ENCODE results near the gene RELN.

Gene RELN

DNA sequence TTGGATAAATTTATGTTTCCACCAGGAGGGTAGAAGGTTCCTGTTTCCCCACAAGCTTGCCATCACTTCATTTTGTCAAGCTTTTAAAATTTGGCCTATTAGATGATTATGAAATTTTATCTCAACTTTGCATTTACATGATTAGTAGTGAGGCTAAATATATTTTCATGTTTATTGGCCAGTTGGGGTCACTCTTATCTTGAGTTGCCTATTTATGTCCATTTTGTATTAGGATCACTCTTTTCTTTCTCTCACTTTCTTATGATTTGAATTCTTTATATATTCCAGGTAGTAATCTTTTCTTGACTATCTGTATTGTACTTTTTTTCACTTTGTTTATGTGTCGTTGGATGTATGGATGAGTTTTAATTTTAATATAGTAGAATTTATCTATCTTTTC, 324.9 kb downstream of the RELN start:
- H3K4me1 ChIP-seq (ENCODE audit: insufficient read depth, low read length, severe bottlenecking), result no peaks in the 10 kb centered on the region
- H3K4me3 ChIP-seq (ENCODE audit: low read depth, low read length, poor library complexity, severe bottlenecking), result no peak overlapping the region
- no peaks in the 10 kb centered on the region for H4K20me1 ChIP-seq (ENCODE audit: insufficient read depth, low read length)
- no peak overlapping the region for H3K27ac ChIP-seq (ENCODE audit: low read depth, low read length, poor library complexity, severe bottlenecking)
- TF ChIP-seq, protein P1, sequence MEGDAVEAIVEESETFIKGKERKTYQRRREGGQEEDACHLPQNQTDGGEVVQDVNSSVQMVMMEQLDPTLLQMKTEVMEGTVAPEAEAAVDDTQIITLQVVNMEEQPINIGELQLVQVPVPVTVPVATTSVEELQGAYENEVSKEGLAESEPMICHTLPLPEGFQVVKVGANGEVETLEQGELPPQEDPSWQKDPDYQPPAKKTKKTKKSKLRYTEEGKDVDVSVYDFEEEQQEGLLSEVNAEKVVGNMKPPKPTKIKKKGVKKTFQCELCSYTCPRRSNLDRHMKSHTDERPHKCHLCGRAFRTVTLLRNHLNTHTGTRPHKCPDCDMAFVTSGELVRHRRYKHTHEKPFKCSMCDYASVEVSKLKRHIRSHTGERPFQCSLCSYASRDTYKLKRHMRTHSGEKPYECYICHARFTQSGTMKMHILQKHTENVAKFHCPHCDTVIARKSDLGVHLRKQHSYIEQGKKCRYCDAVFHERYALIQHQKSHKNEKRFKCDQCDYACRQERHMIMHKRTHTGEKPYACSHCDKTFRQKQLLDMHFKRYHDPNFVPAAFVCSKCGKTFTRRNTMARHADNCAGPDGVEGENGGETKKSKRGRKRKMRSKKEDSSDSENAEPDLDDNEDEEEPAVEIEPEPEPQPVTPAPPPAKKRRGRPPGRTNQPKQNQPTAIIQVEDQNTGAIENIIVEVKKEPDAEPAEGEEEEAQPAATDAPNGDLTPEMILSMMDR (IDR thresholded peaks at IDR 0.05; ENCODE audit: low read length), result no peak
- no peak for TF ChIP-seq EZH2 (IDR thresholded peaks at IDR 0.05; ENCODE audit: borderline replicate concordance, low read length)
- H3F3A ChIP-seq (ENCODE audit: insufficient read depth, low read length), result no peaks in the 10 kb centered on the region
- no peak overlapping the region for H3K4me2 ChIP-seq (ENCODE audit: low read length)
- H3K36me3 ChIP-seq (ENCODE audit: insufficient read depth, low read length), result no peaks in the 10 kb centered on the region
- H3K79me2 ChIP-seq (ENCODE audit: insufficient read depth, low read length), result no peaks in the 10 kb centered on the region
- H3K27me3 ChIP-seq (ENCODE audit: insufficient read depth, low read length), result no peaks in the 10 kb centered on the region
- H3K9me3 ChIP-seq (ENCODE audit: low read length), result no peaks in the 10 kb centered on the region
- no peaks in the 10 kb centered on the region for H3K9me2 ChIP-seq (ENCODE audit: low read depth, low read length)
- no peak overlapping the region for H2AFZ ChIP-seq (ENCODE audit: low read length)
- no peak overlapping the region for H3K9ac ChIP-seq (ENCODE audit: low read length)

DNA sequence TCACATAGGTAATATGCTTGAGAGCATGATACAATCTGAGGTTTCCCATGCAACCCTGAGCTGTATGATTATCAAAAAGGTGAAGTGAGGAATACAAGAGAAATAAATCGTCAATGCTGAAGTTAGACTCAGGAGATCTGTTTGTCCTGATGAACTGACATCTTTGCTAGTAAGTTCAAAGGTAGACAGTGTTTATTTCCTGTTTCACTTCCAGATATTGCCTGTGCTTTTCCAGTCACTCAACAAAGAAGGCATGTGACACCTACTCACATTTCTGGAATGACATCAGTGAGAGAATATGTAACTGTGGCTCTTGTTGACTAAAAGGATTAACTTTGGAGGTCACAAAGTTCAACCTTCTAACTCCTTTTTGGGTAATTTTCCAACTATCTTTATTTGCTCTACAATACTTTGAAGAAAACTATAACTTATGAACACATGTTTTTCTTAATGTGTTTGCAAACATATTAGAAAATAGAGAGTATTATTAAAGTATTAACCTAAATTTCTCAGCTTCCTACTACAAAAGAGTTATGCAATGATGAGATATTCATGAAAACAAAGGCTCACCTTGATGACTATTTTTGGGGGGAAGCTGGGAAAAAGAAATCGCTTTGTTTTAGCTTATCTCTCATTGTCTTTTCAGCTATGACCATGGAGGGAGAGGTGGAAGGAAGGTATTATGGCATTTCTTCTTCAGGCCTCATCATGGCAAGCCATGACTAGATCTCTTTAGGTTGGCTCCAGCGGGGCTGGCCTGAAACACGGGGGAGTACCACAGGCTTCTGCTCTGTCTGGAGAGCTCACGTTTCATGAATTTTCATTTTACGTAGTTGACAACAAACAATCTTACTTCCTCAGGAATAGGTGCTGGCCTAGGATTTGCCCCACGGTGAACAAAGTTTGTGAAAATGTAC, 328.7 kb downstream of the RELN start:
- H3K27me3 ChIP-seq (ENCODE audit: insufficient read depth, low read length), result no peaks in the 10 kb centered on the region
- H3F3A ChIP-seq (ENCODE audit: insufficient read depth, low read length), result no peaks in the 10 kb centered on the region
- no peak overlapping the region for H3K9ac ChIP-seq (ENCODE audit: low read length)
- no peaks in the 10 kb centered on the region for H3K4me1 ChIP-seq (ENCODE audit: insufficient read depth, low read length, severe bottlenecking)
- no peaks in the 10 kb centered on the region for H3K36me3 ChIP-seq (ENCODE audit: insufficient read depth, low read length)
- no peaks in the 10 kb centered on the region for H3K9me2 ChIP-seq (ENCODE audit: low read depth, low read length)
- H4K20me1 ChIP-seq (ENCODE audit: insufficient read depth, low read length), result no peaks in the 10 kb centered on the region
- H2AFZ ChIP-seq (ENCODE audit: low read length), result no peak overlapping the region
- H3K4me2 ChIP-seq (ENCODE audit: low read length), result no peak overlapping the region
- TF ChIP-seq, protein P1 (IDR thresholded peaks at IDR 0.05; ENCODE audit: low read length), result no peak
- TF ChIP-seq EZH2 (IDR thresholded peaks at IDR 0.05; ENCODE audit: borderline replicate concordance, low read length), result no peak
- H3K9me3 ChIP-seq (ENCODE audit: low read length), result no peaks in the 10 kb centered on the region
- H3K4me3 ChIP-seq (ENCODE audit: low read depth, low read length, poor library complexity, severe bottlenecking), result no peak overlapping the region
- no peak overlapping the region for H3K27ac ChIP-seq (ENCODE audit: low read depth, low read length, poor library complexity, severe bottlenecking)
- no peaks in the 10 kb centered on the region for H3K79me2 ChIP-seq (ENCODE audit: insufficient read depth, low read length)

DNA sequence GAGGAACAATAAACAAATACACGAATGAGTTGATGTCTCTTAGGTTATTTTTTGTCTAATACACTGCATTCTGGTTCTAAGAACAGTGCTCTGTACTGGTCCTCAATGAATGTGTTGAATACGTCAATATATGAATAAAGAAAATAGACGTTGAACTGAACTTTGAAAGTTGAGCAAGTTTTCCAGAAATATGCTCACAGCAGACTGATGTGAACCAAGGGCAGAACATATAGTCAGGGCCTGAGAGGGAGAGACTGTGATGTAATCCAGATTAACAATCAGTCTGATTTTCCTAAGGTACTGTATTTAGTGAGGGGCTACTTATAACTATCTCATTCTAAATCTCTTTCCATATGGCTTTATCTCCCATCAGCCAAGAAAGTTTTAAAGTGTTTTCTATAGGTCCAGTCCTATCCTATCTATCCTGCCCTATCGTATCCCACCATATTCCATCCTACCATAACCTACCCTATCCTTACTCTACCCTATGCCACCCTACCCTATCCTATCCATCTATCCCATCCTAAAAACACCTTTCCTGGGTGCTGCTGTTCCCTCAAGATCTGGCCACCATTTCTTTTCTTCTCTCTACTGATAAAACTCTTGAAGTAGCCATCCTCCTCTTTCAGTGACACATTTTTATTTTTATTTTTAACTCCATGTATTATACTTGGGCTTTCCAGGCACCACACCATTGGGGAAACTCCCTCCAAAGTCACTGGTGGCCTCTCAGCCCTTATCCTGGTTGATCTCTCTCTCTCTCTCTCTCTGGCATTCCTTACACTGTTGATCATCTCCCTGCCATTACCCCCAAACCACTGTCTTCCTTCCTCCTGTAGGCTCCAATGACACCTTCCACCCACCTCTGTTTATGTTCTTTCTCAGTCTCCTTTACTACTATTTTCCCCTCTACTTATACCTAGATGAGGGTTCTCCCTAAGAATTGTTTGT, 331.1 kb downstream of the RELN start:
- no peaks in the 10 kb centered on the region for H3K27me3 ChIP-seq (ENCODE audit: insufficient read depth, low read length)
- H3K9me3 ChIP-seq (ENCODE audit: low read length), result no peaks in the 10 kb centered on the region
- no peak overlapping the region for H3K4me3 ChIP-seq (ENCODE audit: low read depth, low read length, poor library complexity, severe bottlenecking)
- no peaks in the 10 kb centered on the region for H3K79me2 ChIP-seq (ENCODE audit: insufficient read depth, low read length)
- H2AFZ ChIP-seq (ENCODE audit: low read length), result no peak overlapping the region
- H3K9ac ChIP-seq (ENCODE audit: low read length), result no peak overlapping the region
- H4K20me1 ChIP-seq (ENCODE audit: insufficient read depth, low read length), result no peaks in the 10 kb centered on the region
- no peak overlapping the region for H3K4me2 ChIP-seq (ENCODE audit: low read length)
- TF ChIP-seq, protein P1 (IDR thresholded peaks at IDR 0.05; ENCODE audit: low read length), result no peak
- TF ChIP-seq EZH2 (IDR thresholded peaks at IDR 0.05; ENCODE audit: borderline replicate concordance, low read length), result no peak
- no peaks in the 10 kb centered on the region for H3K36me3 ChIP-seq (ENCODE audit: insufficient read depth, low read length)
- H3K27ac ChIP-seq (ENCODE audit: low read depth, low read length, poor library complexity, severe bottlenecking), result no peak overlapping the region
- H3K4me1 ChIP-seq (ENCODE audit: insufficient read depth, low read length, severe bottlenecking), result no peaks in the 10 kb centered on the region
- H3F3A ChIP-seq (ENCODE audit: insufficient read depth, low read length), result no peaks in the 10 kb centered on the region
- H3K9me2 ChIP-seq (ENCODE audit: low read depth, low read length), result no peaks in the 10 kb centered on the region

Measured in OCI-LY1 (cell line).